K562 (cell line): ENCODE results near the gene SPIB. TPM values are rescaled to one million over a fixed set of nuclear protein-coding genes. Genes with fewer than 3 reads are reported as not detected.

Experiments
- L3MBTL2 ChIP-seq: fragments of 450-650 bp; IDR thresholded peaks from 2 replicates; pipeline ENCODE4 v1.6.1; 2016; ENCODE audit warnings: mild to moderate bottlenecking, moderate library complexity
- LEF1 ChIP-seq: fragments of 450-650 bp; IDR thresholded peaks from 2 replicates; pipeline ENCODE4 v1.6.1; 2016; ENCODE audit warnings: mild to moderate bottlenecking
- MAFG ChIP-seq: fragments of 450-650 bp; conservative IDR thresholded peaks from 2 replicates; pipeline ENCODE4 v1.6.1; 2016; ENCODE audit warnings: missing genetic modification characterization, missing compliant biosample characterization
- SOX6 ChIP-seq: fragments of 450-650 bp; IDR thresholded peaks from 2 replicates; pipeline ENCODE4 v1.6.1; 2014; ENCODE audit warnings: mild to moderate bottlenecking
- TBL1XR1 ChIP-seq, 2 experiments: IDR thresholded peaks; 2 replicates each; pipeline ENCODE4 v1.6.1; 2012; ENCODE audit warnings: improper control_type of control experiment in 2 of 2, low read length in 2 of 2, mild to moderate bottlenecking in 1 of 2
- THRAP3 ChIP-seq: fragments of 450-650 bp; IDR thresholded peaks from 2 replicates; pipeline ENCODE4 v1.6.1; 2016; ENCODE audit warnings: mild to moderate bottlenecking, inconsistent platforms, borderline replicate concordance
- ZBTB1 ChIP-seq: sonication (generic); formaldehyde crosslinking; IDR thresholded peaks from 2 replicates; pipeline ENCODE4 v1.8.1; 2023; ENCODE audit warnings: missing genetic modification reagents, low read depth, mild to moderate bottlenecking, borderline replicate concordance
- ZFP30 ChIP-seq: fragments of 250-450 bp; sonication (Bioruptor Pico); IDR thresholded peaks from 2 replicates; pipeline ENCODE4 v1.8.0; 2022; ENCODE audit warnings: moderate library complexity, mild to moderate bottlenecking, inconsistent platforms, borderline replicate concordance
- ZNF12 ChIP-seq: sonication (generic); formaldehyde crosslinking; IDR thresholded peaks from 2 replicates; pipeline ENCODE4 v1.4.0; 2020; ENCODE audit warnings: mild to moderate bottlenecking, missing genetic modification reagents
- ZNF75A ChIP-seq: fragments of 450-650 bp; formaldehyde crosslinking; IDR thresholded peaks from 2 replicates; pipeline ENCODE4 v1.4.0; 2020; ENCODE audit warnings: mild to moderate bottlenecking
- ZNF780A ChIP-seq: fragments of 250-450 bp; sonication (Bioruptor Pico); IDR thresholded peaks from 2 replicates; pipeline ENCODE4 v1.5.0; 2021; ENCODE audit warnings: mild to moderate bottlenecking
- polyA plus RNA-seq, 8 experiments: library from polyadenylated mRNA; depleted of rRNA in 4 of 8; stranded (reverse) in 5 of 8; unstranded in 3 of 8; fragments of >200 nt; fragmentation: Nextera tagmentation in 2 of 8; fragmentation: Illumina TruSeq in 1 of 8; extraction: Ambion mirVana in 2 of 8; extraction: Trizol in 1 of 8; gene quantifications; 2 replicates each; pipeline versions ENCODE4 v1.2.1 to v1.2.3, GENCODE V29; 2011 to 2014; ENCODE audit warnings: inconsistent platforms in 1 of 8, missing spikeins in 1 of 8
- total RNA-seq, 7 experiments: library from RNA; depleted of rRNA in 6 of 7; stranded (reverse); fragments of >200 nt in 6 of 7; fragmentation: Illumina TruSeq in 2 of 7; extraction: Trizol in 2 of 7; gene quantifications; 2 replicates each; pipeline versions ENCODE4 v1.2.1 to v1.2.3, GENCODE V29; 2011 to 2021; ENCODE audit warnings: low replicate concordance in 1 of 7
- TF ChIP-seq, protein P1 (sequence below), 2 experiments: fragments of 150-350 bp in 1 of 2; IDR thresholded peaks; 2 replicates each; pipeline ENCODE4 v1.6.1; 2012 to 2016; ENCODE audit warnings: low read depth in 2 of 2, low read length in 2 of 2, mild to moderate bottlenecking in 1 of 2, moderate library complexity in 1 of 2
- TF ChIP-seq, protein P2 (sequence below): fragments of 250-450 bp; sonication (Bioruptor Pico); IDR thresholded peaks from 2 replicates; pipeline ENCODE4 v1.5.0; 2021
- TF ChIP-seq, protein P3 (sequence below): fragments of 250-450 bp; sonication (Bioruptor Pico); IDR thresholded peaks from 2 replicates; pipeline ENCODE4 v1.4.0; 2020; ENCODE audit warnings: mild to moderate bottlenecking, moderate library complexity, borderline replicate concordance
- TF ChIP-seq, protein P4 (sequence below): fragments of 250-450 bp; sonication (Bioruptor Pico); IDR thresholded peaks from 2 replicates; pipeline ENCODE4 v1.8.0; 2022; ENCODE audit warnings: moderate library complexity, mild to moderate bottlenecking, inconsistent platforms

SPIB gene
- total and polyA plus RNA-seq, 9 of the 15 experiments (the other 6 are each of a cell fraction or from before 2014, with no cell fraction given), result 0.06 to 1.0 (median 0.43) TPM; not detected in 1

DNA sequence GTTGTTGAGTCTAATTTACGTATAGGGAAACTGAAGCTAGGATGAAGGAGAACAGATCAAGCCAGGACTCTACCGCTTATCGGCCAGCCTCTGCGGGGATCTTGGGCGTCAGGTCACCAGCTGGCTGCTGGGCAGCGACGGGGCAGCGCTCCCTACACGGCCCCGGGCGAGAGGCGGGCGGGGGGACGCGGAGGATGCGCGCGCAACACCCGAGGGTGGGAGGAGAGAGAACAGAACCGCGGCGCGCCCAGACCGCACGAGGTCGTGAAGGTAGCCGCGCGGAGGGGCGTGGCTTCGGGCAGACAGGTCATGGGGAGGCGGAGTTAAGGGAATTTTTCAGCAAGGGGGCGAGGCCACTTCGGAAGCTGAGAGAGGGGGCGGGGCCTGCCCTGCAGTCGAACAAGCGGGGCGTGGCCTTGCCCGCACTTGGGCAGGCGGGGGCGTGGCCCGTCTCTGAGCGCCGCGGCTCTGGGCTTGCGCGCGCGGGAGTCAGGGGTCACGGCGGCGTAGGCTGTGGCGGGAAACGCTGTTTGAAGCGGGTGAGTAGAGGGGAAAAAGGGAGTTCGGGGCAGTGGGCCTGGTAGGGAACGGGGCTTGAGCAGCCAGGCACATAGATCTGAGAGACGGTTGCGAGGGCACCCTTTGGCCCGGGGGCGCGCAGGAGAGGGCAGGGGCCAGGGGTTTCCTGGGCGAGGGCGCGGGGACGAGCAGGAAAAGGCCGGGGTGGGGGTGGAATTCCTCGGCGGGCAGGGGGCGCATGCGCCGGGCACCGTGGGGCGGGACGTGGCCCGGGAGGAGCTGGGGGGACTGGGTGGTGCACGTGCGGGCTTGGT lies 34.7 kb upstream of the SPIB start, which contains the start of gene POLD1 (continued):
- TF ChIP-seq, protein P1, sequence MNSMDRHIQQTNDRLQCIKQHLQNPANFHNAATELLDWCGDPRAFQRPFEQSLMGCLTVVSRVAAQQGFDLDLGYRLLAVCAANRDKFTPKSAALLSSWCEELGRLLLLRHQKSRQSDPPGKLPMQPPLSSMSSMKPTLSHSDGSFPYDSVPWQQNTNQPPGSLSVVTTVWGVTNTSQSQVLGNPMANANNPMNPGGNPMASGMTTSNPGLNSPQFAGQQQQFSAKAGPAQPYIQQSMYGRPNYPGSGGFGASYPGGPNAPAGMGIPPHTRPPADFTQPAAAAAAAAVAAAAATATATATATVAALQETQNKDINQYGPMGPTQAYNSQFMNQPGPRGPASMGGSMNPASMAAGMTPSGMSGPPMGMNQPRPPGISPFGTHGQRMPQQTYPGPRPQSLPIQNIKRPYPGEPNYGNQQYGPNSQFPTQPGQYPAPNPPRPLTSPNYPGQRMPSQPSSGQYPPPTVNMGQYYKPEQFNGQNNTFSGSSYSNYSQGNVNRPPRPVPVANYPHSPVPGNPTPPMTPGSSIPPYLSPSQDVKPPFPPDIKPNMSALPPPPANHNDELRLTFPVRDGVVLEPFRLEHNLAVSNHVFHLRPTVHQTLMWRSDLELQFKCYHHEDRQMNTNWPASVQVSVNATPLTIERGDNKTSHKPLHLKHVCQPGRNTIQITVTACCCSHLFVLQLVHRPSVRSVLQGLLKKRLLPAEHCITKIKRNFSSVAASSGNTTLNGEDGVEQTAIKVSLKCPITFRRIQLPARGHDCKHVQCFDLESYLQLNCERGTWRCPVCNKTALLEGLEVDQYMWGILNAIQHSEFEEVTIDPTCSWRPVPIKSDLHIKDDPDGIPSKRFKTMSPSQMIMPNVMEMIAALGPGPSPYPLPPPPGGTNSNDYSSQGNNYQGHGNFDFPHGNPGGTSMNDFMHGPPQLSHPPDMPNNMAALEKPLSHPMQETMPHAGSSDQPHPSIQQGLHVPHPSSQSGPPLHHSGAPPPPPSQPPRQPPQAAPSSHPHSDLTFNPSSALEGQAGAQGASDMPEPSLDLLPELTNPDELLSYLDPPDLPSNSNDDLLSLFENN (IDR thresholded peaks at IDR 0.05; ENCODE audit: low read depth in 2 of 2, low read length in 2 of 2), result no peak
- TF ChIP-seq ZFP30 (CRISPR knock-in tag) (no peak), MAFG (tag) (no peak), ZNF780A (CRISPR knock-in tag) (peak; percentile 74), TBL1XR1 (IDR thresholded peaks at IDR 0.05; ENCODE audit: low read length in 2 of 2) (peak in 1 of 2 experiments; percentile 32; a peak in 1 of 4 replicates), ZNF12 (CRISPR knock-in tag) (no peak; the same call in 1 of the 2 replicates), LEF1 (no peak), L3MBTL2 (peak; percentile 82), THRAP3 (no peak), SOX6 (no peak), ZBTB1 (CRISPR knock-in tag) (peak; percentile 28; the same call in 1 of the 2 replicates), ZNF75A (no peak)
- TF ChIP-seq, protein P2, sequence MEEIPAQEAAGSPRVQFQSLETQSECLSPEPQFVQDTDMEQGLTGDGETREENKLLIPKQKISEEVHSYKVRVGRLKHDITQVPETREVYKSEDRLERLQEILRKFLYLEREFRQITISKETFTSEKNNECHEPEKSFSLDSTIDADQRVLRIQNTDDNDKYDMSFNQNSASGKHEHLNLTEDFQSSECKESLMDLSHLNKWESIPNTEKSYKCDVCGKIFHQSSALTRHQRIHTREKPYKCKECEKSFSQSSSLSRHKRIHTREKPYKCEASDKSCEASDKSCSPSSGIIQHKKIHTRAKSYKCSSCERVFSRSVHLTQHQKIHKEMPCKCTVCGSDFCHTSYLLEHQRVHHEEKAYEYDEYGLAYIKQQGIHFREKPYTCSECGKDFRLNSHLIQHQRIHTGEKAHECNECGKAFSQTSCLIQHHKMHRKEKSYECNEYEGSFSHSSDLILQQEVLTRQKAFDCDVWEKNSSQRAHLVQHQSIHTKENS, result peak; percentile 94
- TF ChIP-seq, protein P3, sequence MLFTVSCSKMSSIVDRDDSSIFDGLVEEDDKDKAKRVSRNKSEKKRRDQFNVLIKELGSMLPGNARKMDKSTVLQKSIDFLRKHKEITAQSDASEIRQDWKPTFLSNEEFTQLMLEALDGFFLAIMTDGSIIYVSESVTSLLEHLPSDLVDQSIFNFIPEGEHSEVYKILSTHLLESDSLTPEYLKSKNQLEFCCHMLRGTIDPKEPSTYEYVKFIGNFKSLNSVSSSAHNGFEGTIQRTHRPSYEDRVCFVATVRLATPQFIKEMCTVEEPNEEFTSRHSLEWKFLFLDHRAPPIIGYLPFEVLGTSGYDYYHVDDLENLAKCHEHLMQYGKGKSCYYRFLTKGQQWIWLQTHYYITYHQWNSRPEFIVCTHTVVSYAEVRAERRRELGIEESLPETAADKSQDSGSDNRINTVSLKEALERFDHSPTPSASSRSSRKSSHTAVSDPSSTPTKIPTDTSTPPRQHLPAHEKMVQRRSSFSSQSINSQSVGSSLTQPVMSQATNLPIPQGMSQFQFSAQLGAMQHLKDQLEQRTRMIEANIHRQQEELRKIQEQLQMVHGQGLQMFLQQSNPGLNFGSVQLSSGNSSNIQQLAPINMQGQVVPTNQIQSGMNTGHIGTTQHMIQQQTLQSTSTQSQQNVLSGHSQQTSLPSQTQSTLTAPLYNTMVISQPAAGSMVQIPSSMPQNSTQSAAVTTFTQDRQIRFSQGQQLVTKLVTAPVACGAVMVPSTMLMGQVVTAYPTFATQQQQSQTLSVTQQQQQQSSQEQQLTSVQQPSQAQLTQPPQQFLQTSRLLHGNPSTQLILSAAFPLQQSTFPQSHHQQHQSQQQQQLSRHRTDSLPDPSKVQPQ (CRISPR knock-in tag), result no peak
- TF ChIP-seq, protein P4, sequence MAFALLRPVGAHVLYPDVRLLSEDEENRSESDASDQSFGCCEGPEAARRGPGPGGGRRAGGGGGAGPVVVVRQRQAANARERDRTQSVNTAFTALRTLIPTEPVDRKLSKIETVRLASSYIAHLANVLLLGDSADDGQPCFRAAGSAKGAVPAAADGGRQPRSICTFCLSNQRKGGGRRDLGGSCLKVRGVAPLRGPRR, result 0 out of 2 replicates have a peak, but pooled peaks have one; percentile 17
